Ovary (tissue), 9 donors: ENCODE measurements around the gene REEP6. TPM values are rescaled to one million over a fixed set of nuclear protein-coding genes. Genes with fewer than 3 reads are reported as not detected.

Experiments
- DNase-seq, 5 donors: peaks; one replicate each; pipeline ENCODE4 v3.0.0-alpha.2; 2019 to 2020
- H3K27ac ChIP-seq, 2 donors: fragments of 200-600 bp; one replicate each; pipeline versions ENCODE4 v1.5.1 to v1.8.0; 2019 to 2022
- H3K27me3 ChIP-seq: fragments of 200-600 bp; one replicate; pipeline ENCODE4 v1.8.0; 2022
- H3K36me3 ChIP-seq: fragments of 200-600 bp; sonication (generic); one replicate; pipeline ENCODE4 v1.5.1; 2019
- H3K4me1 ChIP-seq: one replicate; pipeline ENCODE4 v1.8.1; 2013; ENCODE audit warnings: mild to moderate bottlenecking, moderate library complexity; ENCODE audit not compliant: insufficient read depth
- H3K4me3 ChIP-seq: fragments of 200-600 bp; sonication (generic); one replicate; pipeline ENCODE4 v1.5.1; 2017
- H3K9me3 ChIP-seq, 2 donors: fragments of 200-600 bp in 1 of 2; sonication (generic) in 1 of 2; one replicate each; pipeline versions ENCODE4 v1.5.1 to v1.8.1; 2013 to 2019; ENCODE audit warnings: mild to moderate bottlenecking in 1 of 2, moderate library complexity in 1 of 2
- EP300 ChIP-seq: sonication (generic); formaldehyde crosslinking; IDR thresholded peaks from one replicate; pipeline ENCODE4 v1.6.1; 2017; ENCODE audit warnings: antibody characterized with exemption
- POLR2A ChIP-seq: fragments of 450-650 bp; IDR thresholded peaks from one replicate; pipeline ENCODE4 v1.6.1; 2017; ENCODE audit warnings: antibody characterized with exemption, mild to moderate bottlenecking, moderate library complexity
- WGBS, 3 donors: extraction: QIAGEN DNeasy Blood & Tissue Kit in 1 of 3; methylation state at CpG; one replicate each; pipeline versions ENCODE4 v1.1.5 to v1.1.7; 2013 to 2017; 5-methylcytosine and 5-hydroxymethylcytosine counted together
- intact Hi-C, 4 donors: fragments of 100-400 bp; cut with DNase I; formaldehyde crosslinking; loops; one replicate each; pipeline versions ENCODE4 v1.11.0 to v1.15.1; 2022 to 2023
- polyA plus RNA-seq, 2 donors: library from polyadenylated mRNA; stranded (reverse); fragments of 200-250 nt in 1 of 2; fragments of 350-450 nt in 1 of 2; fragmentation: Illumina TruSeq in 1 of 2; extraction: RNeasy Lipid Tissue Mini Kit (QIAGEN cat#74804) in 1 of 2; gene quantifications; one replicate each; pipeline ENCODE4 v1.2.3, GENCODE V29; 2013 to 2014
- total RNA-seq, 7 donors: library from RNA; depleted of rRNA in 2 of 7; stranded (reverse); fragments of >200 nt in 2 of 7; fragmentation: NEBNext Ultra II Directional in 3 of 7; extraction: Animal tissue kit (Norgen Biotek cat#: 25700) in 3 of 7; gene quantifications; one replicate each; pipeline versions ENCODE4 v1.1.0 to v1.2.4, GENCODE V29; 2016 to 2023
- TF ChIP-seq, protein P1 (sequence below), 3 donors: fragments of 450-650 bp in 2 of 3; fragments of 200-600 bp in 1 of 3; IDR thresholded peaks; one replicate each; pipeline versions ENCODE4 v1.5.1 to v1.8.0; 2016 to 2022; ENCODE audit warnings: antibody characterized with exemption in 3 of 3, mild to moderate bottlenecking in 1 of 3
- donor health status: DM: no; HTN: no; CAD: no; lungs with moderate emphysema.
- donor health status: DM: no; HTN: no; CAD: no.
- donor health status: Bipolar disorder and iron deficiency.
- donor health status: DM: yes; HTN: yes; CAD: no.
- donor health status: DM: no; HTN: no; CAD: no.
- donor health status: DM: yes; HTN: yes; CAD: no.

Gene REEP6
- total and polyA plus RNA-seq, 9 donors: 2.9 to 13.0 (median 9.2) TPM

DNA sequence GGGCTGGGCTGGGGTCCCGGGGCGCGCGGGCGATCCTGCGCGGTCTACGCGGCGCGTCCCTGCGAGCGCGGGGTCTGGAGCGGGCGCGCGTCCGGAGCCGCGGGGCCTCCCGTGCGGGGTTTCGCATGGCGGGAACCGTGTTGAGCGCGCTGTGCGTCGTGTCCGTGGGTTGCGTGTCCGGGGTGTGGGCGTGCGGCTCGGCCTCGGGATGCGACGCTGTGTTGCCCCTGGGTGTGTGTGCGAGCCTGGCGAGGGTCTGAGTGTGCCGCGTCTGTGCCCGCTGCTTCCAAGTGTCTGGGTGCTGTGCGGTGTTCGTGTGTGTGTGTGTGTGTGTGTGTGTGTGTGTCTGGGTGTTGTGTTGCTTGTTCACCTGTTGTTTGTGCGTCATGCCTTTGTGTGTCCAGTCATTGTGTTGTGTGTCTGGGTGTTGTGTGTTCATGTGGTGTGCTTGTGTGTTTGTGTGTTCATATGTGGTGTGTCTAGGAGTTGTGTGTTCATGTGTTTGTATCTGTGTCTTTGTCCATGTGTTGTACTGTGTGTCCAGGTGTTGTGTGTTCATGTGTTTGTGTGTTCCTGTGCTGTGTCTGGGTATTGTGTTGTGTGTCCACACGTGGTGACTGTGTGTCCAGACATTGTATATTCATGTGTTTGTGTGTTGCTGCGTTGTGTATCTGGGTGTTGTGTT is 33.4 kb downstream of the REEP6 start:
- Histone ChIP-seq H3K36me3 (no peaks in the 10 kb centered on the region), H3K4me1 (peaks cover 3% of the 10 kb centered on the region), H3K27ac (no peak overlapping the region), H3K27me3 (no peaks in the 10 kb centered on the region), H3K9me3 (no peaks in the 10 kb centered on the region), H3K4me3 (peak overlapping the region; percentile 20)
- WGBS, 3 donors: 3 to 11% (median 6%) methylated on average over 20 to 49 of the region's 49 CpGs
- no peak for DNase-seq
- intact Hi-C loops: no loop called here
- no peak for TF ChIP-seq POLR2A
- no peak for TF ChIP-seq EP300
- TF ChIP-seq, protein P1, sequence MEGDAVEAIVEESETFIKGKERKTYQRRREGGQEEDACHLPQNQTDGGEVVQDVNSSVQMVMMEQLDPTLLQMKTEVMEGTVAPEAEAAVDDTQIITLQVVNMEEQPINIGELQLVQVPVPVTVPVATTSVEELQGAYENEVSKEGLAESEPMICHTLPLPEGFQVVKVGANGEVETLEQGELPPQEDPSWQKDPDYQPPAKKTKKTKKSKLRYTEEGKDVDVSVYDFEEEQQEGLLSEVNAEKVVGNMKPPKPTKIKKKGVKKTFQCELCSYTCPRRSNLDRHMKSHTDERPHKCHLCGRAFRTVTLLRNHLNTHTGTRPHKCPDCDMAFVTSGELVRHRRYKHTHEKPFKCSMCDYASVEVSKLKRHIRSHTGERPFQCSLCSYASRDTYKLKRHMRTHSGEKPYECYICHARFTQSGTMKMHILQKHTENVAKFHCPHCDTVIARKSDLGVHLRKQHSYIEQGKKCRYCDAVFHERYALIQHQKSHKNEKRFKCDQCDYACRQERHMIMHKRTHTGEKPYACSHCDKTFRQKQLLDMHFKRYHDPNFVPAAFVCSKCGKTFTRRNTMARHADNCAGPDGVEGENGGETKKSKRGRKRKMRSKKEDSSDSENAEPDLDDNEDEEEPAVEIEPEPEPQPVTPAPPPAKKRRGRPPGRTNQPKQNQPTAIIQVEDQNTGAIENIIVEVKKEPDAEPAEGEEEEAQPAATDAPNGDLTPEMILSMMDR (IDR thresholded peaks at IDR 0.05): no peak

DNA sequence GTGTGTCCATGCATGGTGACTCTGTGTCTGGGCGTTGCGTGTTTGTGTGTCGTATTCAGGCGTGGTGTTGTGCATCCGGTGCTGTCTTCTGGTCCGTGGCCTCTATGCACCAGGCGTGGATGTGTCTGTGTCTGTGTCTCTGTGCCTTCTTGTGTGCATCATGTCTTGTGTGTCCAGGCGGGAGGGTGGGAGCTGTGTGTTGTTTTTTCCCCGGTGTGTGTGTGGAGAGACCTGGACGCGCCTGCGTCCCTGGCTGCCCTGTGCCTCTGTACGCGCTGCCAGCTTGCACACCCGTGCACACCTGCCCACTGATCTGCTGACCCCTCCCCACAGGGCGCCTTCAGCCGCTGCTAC is 34.0 kb downstream of the REEP6 start:
- H3K36me3 ChIP-seq: no peaks in the 10 kb centered on the region
- no peak overlapping the region for H3K27ac ChIP-seq
- 38 to 56% (median 52%) methylated on average over 16 to 17 of the region's 17 CpGs for WGBS, 3 donors
- TF ChIP-seq EP300: no peak
- no peak for TF ChIP-seq POLR2A
- TF ChIP-seq, protein P1 (IDR thresholded peaks at IDR 0.05): no peak
- no peak overlapping the region for H3K4me3 ChIP-seq
- H3K27me3 ChIP-seq: no peaks in the 10 kb centered on the region
- intact Hi-C loops: no loop called here
- DNase-seq: no peak
- H3K9me3 ChIP-seq: no peaks in the 10 kb centered on the region
- H3K4me1 ChIP-seq: peaks cover 3% of the 10 kb centered on the region

DNA sequence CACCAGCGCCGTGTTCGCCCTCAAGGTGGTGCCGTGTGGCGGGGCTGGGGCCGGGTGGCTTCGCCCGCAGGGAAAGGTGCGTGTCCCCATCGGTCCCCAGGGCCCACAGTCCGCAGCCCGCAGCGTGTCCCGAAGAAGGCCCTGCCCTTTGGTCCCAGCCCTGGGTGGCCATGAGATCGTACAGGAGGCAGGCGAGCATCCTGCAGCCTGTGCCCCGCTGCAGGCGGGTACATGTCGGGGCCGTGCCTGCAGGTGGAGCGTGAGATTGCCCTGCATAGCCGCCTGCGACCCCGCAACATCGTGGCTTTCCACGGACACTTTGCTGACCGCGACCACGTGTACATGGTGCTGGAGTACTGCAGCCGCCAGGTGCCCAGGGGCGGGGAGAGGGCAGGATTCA is 34.4 kb downstream of the REEP6 start:
- Histone ChIP-seq H3K9me3 (no peaks in the 10 kb centered on the region), H3K4me1 (peaks cover 3% of the 10 kb centered on the region), H3K4me3 (no peak overlapping the region), H3K27ac (no peak overlapping the region), H3K27me3 (no peaks in the 10 kb centered on the region), H3K36me3 (no peaks in the 10 kb centered on the region)
- intact Hi-C loops: no loop called here
- DNase-seq: no peak
- WGBS, 3 donors: 66 to 81% (median 69%) methylated on average over 23 to 31 of the region's 31 CpGs
- no peak for TF ChIP-seq POLR2A
- TF ChIP-seq EP300: no peak
- TF ChIP-seq, protein P1 (IDR thresholded peaks at IDR 0.05): no peak

DNA sequence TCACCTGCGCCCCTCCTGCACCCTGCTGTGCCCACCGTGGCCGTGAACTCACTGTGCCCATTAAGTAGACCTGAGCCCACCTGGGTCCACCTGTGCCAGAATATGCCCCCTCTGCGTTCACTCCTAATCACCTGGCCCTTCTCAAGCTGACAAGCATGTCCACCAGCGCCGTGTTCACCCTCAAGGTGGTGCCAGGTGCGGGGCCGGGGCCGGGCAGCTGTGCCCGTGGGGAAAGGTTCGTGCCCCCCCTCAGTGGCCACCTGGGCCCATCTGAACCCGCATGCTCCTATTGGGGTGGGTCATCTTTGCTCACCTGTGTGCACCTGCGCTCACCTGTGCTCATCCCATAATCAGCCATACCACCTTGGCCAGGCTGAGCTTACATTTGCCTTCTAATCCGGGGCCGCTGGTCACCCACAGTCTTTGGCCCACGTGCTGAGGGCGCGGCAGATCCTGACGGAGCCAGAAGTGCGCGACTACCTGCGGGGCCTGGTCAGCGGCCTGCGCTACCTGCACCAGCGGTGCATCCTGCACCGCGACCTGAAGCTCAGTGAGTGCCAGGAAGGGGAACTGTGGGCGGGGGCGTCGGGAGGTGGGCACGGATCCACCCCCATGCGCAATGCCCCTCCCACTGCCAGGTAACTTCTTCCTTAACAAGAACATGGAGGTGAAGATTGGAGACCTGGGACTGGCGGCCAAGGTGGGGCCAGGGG is 35.2 kb downstream of the REEP6 start:
- no peaks in the 10 kb centered on the region for H3K27me3 ChIP-seq
- no peaks in the 10 kb centered on the region for H3K9me3 ChIP-seq
- no peak for DNase-seq
- TF ChIP-seq POLR2A (no peak), EP300 (no peak)
- TF ChIP-seq, protein P1 (IDR thresholded peaks at IDR 0.05): no peak
- H3K36me3 ChIP-seq: no peaks in the 10 kb centered on the region
- no peak overlapping the region for H3K27ac ChIP-seq
- peaks cover 3% of the 10 kb centered on the region for H3K4me1 ChIP-seq
- WGBS, 3 donors: 77 to 85% (median 81%) methylated on average over 33 of the region's 33 CpGs
- intact Hi-C loops: no loop called here
- H3K4me3 ChIP-seq: no peak overlapping the region
